GM12864 (cell line): Measurements from ENCODE around the gene SORCS2.

Source experiments
- DNase-seq: peaks from one replicate; pipeline ENCODE4 v3.0.0-alpha.2; 2011; ENCODE audit warnings: low read depth
- H3K4me3 ChIP-seq: 2 replicates; pipeline ENCODE4 v1.5.1; 2011; ENCODE audit warnings: mild to moderate bottlenecking, low read depth, low read length, control low read depth
- TF ChIP-seq, protein P1 (sequence below): IDR thresholded peaks from 2 replicates; pipeline ENCODE4 v1.5.1; 2011; ENCODE audit warnings: low read depth, mild to moderate bottlenecking, moderate library complexity, low read length, control low read depth, inconsistent platforms; ENCODE audit errors: missing control alignments

The SORCS2 gene

DNA sequence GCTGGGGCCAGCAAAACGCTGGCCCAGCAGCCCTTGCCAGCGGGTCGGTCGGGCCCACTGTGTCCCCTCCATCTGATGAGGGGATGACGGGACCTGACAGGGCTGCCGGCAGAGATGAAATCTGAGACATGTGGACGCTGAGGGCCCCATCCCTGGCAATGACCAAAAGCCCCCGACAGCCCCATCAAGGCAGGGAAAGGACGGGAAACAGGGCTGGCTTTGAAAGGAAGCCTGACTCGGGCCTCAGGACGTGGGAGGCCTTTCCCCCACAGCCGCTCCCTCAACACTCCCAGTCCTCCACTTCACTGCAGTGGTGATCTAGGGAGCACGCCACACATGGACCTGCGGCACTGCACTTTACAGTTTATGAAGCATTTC, 544.9 kb downstream of the SORCS2 start:
- DNase-seq: no peak
- H3K4me3 ChIP-seq: no peak overlapping the region
- TF ChIP-seq, protein P1, sequence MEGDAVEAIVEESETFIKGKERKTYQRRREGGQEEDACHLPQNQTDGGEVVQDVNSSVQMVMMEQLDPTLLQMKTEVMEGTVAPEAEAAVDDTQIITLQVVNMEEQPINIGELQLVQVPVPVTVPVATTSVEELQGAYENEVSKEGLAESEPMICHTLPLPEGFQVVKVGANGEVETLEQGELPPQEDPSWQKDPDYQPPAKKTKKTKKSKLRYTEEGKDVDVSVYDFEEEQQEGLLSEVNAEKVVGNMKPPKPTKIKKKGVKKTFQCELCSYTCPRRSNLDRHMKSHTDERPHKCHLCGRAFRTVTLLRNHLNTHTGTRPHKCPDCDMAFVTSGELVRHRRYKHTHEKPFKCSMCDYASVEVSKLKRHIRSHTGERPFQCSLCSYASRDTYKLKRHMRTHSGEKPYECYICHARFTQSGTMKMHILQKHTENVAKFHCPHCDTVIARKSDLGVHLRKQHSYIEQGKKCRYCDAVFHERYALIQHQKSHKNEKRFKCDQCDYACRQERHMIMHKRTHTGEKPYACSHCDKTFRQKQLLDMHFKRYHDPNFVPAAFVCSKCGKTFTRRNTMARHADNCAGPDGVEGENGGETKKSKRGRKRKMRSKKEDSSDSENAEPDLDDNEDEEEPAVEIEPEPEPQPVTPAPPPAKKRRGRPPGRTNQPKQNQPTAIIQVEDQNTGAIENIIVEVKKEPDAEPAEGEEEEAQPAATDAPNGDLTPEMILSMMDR: no peak

DNA sequence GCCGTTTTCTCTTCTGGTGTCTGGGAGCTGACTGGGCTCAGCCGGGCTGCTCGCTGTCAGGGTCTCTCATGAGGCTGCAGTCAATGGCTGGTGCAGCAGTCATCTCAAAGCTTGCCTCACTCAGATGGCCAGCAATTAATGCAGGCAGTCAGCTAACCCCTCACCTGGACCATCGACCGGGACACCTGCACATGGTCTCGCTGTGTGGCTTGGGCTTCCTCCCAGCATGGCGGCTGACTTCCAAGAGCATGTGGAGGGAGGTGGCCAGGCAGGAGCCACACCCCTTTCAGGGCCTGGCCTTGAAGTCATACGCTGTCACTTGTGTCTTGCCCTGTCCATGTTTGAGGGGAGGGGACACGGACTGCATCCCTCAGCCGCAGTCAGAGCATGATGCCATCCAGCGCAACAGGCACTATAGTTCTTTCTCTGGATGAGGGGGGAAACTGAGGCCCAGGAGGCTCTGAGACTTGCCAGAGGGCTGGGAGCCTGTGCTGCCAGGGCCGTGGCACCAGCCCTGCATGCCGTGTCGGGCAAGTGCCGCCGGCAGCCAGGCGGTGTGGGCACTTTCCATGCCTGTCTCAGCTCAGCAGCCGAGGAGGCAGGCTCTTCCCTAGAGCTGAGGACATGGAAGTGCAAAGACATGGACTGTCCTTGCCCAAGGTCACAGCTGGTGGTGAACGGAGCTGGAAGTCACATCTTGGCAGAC, 545.6 kb downstream of the SORCS2 start:
- no peak overlapping the region for H3K4me3 ChIP-seq
- DNase-seq: no peak
- TF ChIP-seq, protein P1: no peak

DNA sequence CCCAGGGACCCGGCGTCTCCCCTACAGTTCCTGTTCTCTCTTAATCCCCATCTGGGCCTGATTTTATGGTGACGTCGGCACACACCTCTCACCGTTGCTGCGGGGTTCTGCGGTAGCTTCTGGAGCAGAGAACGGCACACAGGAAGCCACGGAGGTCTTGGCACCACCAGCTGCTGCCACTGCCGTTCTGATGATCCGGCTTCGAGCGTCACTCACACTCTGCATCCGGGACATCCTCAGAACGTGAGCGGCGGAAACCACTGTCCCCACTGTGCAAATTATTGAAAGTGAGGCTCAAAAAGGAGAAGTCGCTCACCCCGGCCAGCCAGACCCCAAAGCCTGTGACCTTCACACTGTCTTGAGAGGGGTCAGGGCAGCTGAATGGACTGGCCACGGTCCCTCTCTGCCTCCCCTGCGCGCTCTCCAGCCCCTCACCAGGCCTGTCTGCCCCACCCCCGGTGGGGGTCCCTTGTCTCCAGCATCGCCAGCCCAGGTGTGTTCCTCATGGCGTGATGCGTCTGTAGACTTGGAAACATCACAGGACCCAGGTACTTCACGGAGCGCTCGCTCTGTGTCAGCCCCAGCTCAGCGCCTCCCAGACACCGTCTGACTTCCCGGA, 546.2 kb downstream of the SORCS2 start:
- no peak overlapping the region for H3K4me3 ChIP-seq
- no peak for DNase-seq
- TF ChIP-seq, protein P1: no peak

DNA sequence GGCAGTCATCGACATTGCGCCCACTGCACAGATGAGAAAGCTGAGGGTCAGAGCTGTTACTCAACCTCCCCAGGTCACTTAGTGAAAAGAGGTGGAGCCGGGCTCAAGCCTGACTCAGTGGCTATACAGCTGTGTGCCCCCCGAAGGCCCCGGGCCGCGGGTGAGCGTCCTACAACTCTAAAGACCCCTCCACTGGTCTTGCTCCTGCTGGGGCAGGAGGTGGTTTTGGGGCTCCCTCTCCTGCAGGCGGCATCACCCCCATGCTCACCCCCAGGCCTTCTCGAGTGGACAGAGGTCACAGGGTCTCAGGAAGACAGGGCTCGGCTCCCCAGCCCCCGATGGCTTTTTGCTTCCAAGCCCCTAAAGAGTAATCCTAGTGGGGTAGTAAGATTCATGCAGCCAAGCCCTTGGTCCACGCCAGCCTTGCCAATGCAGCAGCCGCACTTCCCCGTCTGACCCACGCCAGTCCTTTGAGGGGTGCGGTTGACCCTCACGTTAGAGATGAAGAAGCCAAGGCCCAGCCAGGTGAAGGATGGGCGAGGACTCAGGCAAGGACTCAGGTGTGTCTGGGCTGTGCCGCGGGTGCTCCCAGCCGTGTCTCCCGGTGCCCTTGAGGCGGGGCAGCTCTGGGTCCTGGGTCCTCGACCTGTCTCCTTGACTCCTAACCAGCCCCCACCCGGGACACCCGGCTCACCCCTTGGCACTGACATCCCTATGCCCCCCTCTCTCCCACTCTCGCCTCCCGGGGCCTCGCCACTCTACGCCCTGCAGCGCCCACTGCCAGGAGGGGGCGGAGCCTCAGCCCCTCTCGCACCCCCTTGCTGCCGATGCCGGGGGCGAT, 547.0 kb downstream of the SORCS2 start:
- H3K4me3 ChIP-seq: no peak overlapping the region
- no peak for DNase-seq
- TF ChIP-seq, protein P1: no peak

DNA sequence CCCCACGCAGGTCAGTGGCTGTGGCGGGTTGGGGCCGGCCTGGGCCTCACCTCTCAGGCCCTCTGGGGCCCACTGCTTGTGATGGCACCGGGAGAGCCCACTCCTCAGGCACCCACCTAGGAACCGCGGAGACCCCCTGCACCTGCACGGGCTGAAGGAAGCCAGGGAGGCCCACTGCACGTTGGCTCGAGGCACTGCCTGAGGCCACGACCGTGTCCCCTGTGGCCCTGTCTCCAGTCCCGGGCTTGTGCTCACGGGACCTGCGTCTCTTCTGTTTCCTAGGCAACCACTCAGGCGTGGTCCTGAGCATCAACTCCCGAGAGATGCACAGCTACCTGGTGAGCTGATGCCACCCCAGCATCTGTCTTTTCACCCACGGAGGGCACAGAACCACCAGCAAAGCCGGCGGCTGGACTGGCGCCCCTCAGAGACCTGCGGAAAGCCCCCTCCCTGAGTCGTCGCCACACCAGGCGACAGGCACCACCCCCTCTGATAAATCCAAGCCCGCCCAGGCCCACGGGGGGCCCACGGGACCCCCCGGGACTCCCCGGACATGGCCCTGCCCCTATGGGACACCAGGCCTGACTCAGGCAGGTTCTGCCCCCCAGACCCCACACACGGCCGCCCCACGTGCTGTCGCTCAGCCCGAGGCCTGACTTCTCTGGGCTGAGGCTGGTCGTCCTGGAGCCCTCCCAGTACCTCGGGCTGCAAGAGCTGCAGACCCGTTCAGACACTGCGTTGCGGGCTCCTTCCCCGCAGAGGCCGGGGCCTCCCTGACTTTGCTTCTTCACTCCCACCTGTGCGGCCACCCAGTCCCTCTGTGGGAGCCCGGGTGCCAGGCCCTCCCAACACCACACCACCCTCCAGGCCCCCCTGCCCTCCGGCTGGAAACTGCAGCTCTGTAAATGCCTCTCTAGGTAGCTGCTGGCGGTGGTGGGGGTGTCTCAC, 547.9 kb downstream of the SORCS2 start:
- no peak for DNase-seq
- H3K4me3 ChIP-seq: no peak overlapping the region
- TF ChIP-seq, protein P1: no peak

DNA sequence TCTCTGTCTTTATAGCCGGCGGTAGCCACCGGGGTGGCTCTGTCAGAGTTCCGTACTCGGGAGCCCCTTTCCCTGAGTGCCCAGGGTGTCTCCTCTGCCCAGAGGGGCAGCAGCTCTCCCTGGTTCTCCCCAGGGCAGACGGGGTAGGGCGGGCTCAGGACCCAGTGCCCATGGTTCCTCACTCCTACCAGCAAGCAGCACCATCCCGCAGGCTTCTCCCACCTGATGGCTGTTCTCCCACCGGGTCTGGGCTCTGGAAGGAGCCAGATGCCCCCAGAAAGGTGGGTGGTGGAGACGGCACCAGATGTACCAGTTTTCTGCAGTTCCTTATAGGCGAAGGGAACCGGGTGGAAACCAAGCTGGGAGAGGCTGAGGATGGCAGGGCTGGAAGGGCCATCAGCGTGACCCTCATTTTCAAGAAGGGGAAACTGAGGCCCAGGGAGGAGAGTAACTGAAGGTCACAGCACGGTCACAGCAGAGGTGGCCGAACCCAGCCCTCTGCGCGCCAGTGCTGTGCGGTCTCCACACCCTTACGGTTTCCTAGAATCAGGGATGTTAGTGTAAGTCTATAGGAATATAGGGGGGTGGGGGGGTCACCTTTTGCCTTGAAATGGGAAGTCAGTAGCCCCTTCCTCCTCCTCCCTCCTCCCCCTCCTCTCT, 548.7 kb downstream of the SORCS2 start:
- H3K4me3 ChIP-seq: no peak overlapping the region
- DNase-seq: no peak
- TF ChIP-seq, protein P1: no peak
